Uterus (tissue), 2 donors: ENCODE data around the gene TMEM233.

ENCODE experiments used
- POLR2A ChIP-seq, 2 donors: fragments of 450-650 bp; IDR thresholded peaks; one replicate each; pipeline ENCODE4 v1.6.1; 2016; ENCODE audit warnings: antibody characterized with exemption in 2 of 2, mild to moderate bottlenecking in 1 of 2, moderate library complexity in 1 of 2
- TF ChIP-seq, protein P1 (sequence below), 4 experiments: fragments of 200-600 bp in 2 of 4; fragments of 450-650 bp in 2 of 4; sonication (generic) in 2 of 4; IDR thresholded peaks; one replicate each; pipeline ENCODE4 v1.5.1; 2016 to 2019; ENCODE audit warnings: antibody characterized with exemption in 4 of 4, mild to moderate bottlenecking in 2 of 4, moderate library complexity in 1 of 4

DNA sequence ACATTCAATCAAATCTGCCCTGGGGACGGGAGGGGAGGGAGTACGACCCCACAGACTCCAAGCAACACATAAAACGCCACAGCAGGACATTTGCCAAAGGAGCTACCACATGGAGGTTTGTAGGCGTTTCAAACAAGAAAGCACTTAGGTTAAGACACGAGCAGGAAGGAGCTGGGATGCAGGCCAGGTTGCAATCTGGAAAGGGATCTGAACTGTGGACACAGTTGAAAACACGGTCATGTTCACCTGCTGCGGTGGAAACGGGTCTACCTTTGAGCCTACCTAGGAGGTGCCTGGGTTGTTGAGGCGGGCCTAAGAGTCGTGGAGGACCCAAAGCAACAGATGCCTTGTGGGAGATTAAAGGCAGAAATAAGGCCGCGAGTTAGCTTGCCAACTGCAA is 92.8 kb downstream of the TMEM233 start:
- TF ChIP-seq POLR2A (IDR thresholded peaks at IDR 0.05), result no peak
- TF ChIP-seq, protein P1, sequence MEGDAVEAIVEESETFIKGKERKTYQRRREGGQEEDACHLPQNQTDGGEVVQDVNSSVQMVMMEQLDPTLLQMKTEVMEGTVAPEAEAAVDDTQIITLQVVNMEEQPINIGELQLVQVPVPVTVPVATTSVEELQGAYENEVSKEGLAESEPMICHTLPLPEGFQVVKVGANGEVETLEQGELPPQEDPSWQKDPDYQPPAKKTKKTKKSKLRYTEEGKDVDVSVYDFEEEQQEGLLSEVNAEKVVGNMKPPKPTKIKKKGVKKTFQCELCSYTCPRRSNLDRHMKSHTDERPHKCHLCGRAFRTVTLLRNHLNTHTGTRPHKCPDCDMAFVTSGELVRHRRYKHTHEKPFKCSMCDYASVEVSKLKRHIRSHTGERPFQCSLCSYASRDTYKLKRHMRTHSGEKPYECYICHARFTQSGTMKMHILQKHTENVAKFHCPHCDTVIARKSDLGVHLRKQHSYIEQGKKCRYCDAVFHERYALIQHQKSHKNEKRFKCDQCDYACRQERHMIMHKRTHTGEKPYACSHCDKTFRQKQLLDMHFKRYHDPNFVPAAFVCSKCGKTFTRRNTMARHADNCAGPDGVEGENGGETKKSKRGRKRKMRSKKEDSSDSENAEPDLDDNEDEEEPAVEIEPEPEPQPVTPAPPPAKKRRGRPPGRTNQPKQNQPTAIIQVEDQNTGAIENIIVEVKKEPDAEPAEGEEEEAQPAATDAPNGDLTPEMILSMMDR (IDR thresholded peaks at IDR 0.05), result no peak
